Endothelial cell of umbilical vein (primary cell): Measurements from ENCODE around the gene SOHLH1. TPM values are rescaled to one million over a fixed set of nuclear protein-coding genes. Genes with fewer than 3 reads are reported as not detected.

Source experiments
- BruUV-seq: library from RNA; stranded (reverse); fragments of 400-500 nt; replicated peaks from 2 replicates; lab custom pipeline; 2021; lab: Mats Ljungman, UMichigan
- CTCF ChIA-PET: fragments of 300-600, 350-600 bp; sonication (Branson Sonifier 250); formaldehyde crosslinking; loops from one replicate; lab custom pipeline; 2021; ENCODE audit warnings: antibody characterized with exemption, inconsistent platforms; lab: Charles Lee
- POLR2A ChIA-PET: fragments of 300-600, 350-600 bp; sonication (Branson Sonifier 250); formaldehyde crosslinking; loops from one replicate; lab custom pipeline; 2021; ENCODE audit warnings: antibody characterized with exemption, inconsistent platforms; lab: Charles Lee
- DNase-seq: peaks from one replicate; pipeline ENCODE4 v3.0.0-alpha.2; 2011; ENCODE audit warnings: low read depth, low spot score
- FAIRE-seq: peaks from 2 replicates; lab custom pipeline; 2011; peaks lifted over from hg19 to GRCh38; lab: Jason Lieb, UNC
- H2AFZ ChIP-seq: 2 replicates; pipeline ENCODE4 v1.6.0; 2012; ENCODE audit warnings: low read depth, low read length, control low read depth, inconsistent platforms
- H3K27ac ChIP-seq: 2 replicates; pipeline ENCODE4 v1.5.1; 2011; ENCODE audit warnings: low read depth, mild to moderate bottlenecking, control low read depth, low read length, moderate library complexity; ENCODE audit not compliant: insufficient read depth
- H3K27me3 ChIP-seq, 2 experiments: 2 replicates each; pipeline versions ENCODE4 v1.6.0 to v1.6.1; 2011; ENCODE audit warnings: low read length in 2 of 2, mixed read lengths in 1 of 2; ENCODE audit not compliant: control insufficient read depth in 2 of 2, insufficient read depth in 2 of 2
- H3K36me3 ChIP-seq, 2 experiments: 2 replicates in 1 of 2; 3 replicates in 1 of 2; pipeline ENCODE4 v1.5.1; 2011; ENCODE audit warnings: low read length in 2 of 2, mild to moderate bottlenecking in 1 of 2, moderate library complexity in 1 of 2; ENCODE audit not compliant: control insufficient read depth in 2 of 2, insufficient read depth in 2 of 2; ENCODE audit errors: extremely low read depth in 1 of 2
- H3K4me1 ChIP-seq: 3 replicates; pipeline ENCODE4 v1.5.1; 2011; ENCODE audit warnings: mild to moderate bottlenecking, low read length; ENCODE audit not compliant: control insufficient read depth, insufficient read depth; ENCODE audit errors: extremely low read depth
- H3K4me2 ChIP-seq: 2 replicates; pipeline ENCODE4 v1.6.1; 2011; ENCODE audit warnings: low read length, control low read depth, mixed read lengths; ENCODE audit not compliant: insufficient read depth
- H3K4me3 ChIP-seq, 3 experiments: fragments of 200-600 bp in 1 of 3; sonication (generic), shearing (Covaris generic) in 1 of 3; replicated peaks in 1 of 3; 2 replicates each; pipeline ENCODE4 v1.5.1; 2011 to 2016; ENCODE audit warnings: control low read depth in 3 of 3, low read length in 3 of 3, mild to moderate bottlenecking in 2 of 3, inconsistent platforms in 1 of 3, low read depth in 1 of 3, moderate library complexity in 1 of 3; ENCODE audit not compliant: insufficient read depth in 1 of 3
- H3K79me2 ChIP-seq: 2 replicates; pipeline ENCODE4 v1.6.0; 2012; ENCODE audit warnings: low read length, inconsistent platforms; ENCODE audit not compliant: control insufficient read depth, insufficient read depth
- H3K9ac ChIP-seq: replicated peaks from 2 replicates; pipeline ENCODE3; 2011; ENCODE audit warnings: low read length, control low read depth; ENCODE audit not compliant: insufficient read depth; ENCODE audit errors: extremely low read depth
- H3K9me1 ChIP-seq: replicated peaks from 3 replicates; pipeline ENCODE4 v1.6.0; 2011; ENCODE audit warnings: mild to moderate bottlenecking, low read length; ENCODE audit not compliant: control insufficient read depth, insufficient read depth; ENCODE audit errors: extremely low read depth
- H3K9me3 ChIP-seq: replicated peaks from 2 replicates; pipeline ENCODE4 v1.5.1; 2012; ENCODE audit warnings: low read length, inconsistent platforms; ENCODE audit not compliant: control insufficient read depth, insufficient read depth
- H4K20me1 ChIP-seq: replicated peaks from 2 replicates; pipeline ENCODE3; 2011; ENCODE audit warnings: mild to moderate bottlenecking, low read length; ENCODE audit not compliant: control insufficient read depth, insufficient read depth; ENCODE audit errors: extremely low read depth
- GATA2 ChIP-seq: IDR thresholded peaks from 2 replicates; pipeline ENCODE4 v1.7.0; 2011; ENCODE audit warnings: low read depth, mild to moderate bottlenecking, moderate library complexity, mixed read lengths, low read length; ENCODE audit not compliant: insufficient read length, insufficient read depth
- MYC ChIP-seq: IDR thresholded peaks from one replicate; pipeline ENCODE4 v1.6.1; 2011; ENCODE audit warnings: mild to moderate bottlenecking, low read depth, low read length
- POLR2A ChIP-seq: IDR thresholded peaks from 2 replicates; pipeline ENCODE4 v1.6.1; 2012; ENCODE audit warnings: low read depth, mild to moderate bottlenecking, control low read depth, low read length
- dilution Hi-C: fragments of 300-500 bp; cut with MboI; formaldehyde crosslinking; loops from one replicate; pipeline ENCODE4 v1.15.0; 2019; ENCODE audit warnings: low sequenced_read_pairs; ENCODE audit not compliant: extremely low pct_ligation_motif_present
- intact Hi-C: fragments of 100-400 bp; cut with micrococcal nuclease; formaldehyde crosslinking; loops from one replicate; pipeline ENCODE4 v1.10.0; 2022
- polyA plus RNA-seq, 4 experiments: library from polyadenylated mRNA; depleted of rRNA in 3 of 4; stranded (reverse) in 3 of 4; unstranded in 1 of 4; fragments of >200 nt; gene quantifications; 2 replicates each; pipeline versions ENCODE4 v1.2.1 to v1.2.3, GENCODE V29; 2011 to 2012; ENCODE audit warnings: missing spikeins in 1 of 4
- total RNA-seq: library from RNA; stranded (reverse); gene quantifications from 2 replicates; pipeline ENCODE4 v1.2.3, GENCODE V29; 2021
- TF ChIP-seq, protein P1 (sequence below), 2 donors: IDR thresholded peaks; 1 replicate in 1 of 2; 2 replicates in 1 of 2; pipeline ENCODE4 v1.5.1; 2011; ENCODE audit warnings: low read length in 2 of 2, mild to moderate bottlenecking in 2 of 2, moderate library complexity in 2 of 2, control low read depth in 1 of 2, inconsistent platforms in 1 of 2, low read depth in 1 of 2; ENCODE audit not compliant: insufficient read depth in 1 of 2; ENCODE audit errors: extremely low read depth in 1 of 2
- TF ChIP-seq, protein P2 (sequence below): IDR thresholded peaks from 2 replicates; pipeline ENCODE4 v1.6.1; 2011; ENCODE audit not compliant: insufficient read depth, insufficient read length

SOHLH1 gene
- total and polyA plus RNA-seq, 2 donors (not counting 3 experiments of a cell fraction or from before 2014, with no cell fraction given): not detected

DNA sequence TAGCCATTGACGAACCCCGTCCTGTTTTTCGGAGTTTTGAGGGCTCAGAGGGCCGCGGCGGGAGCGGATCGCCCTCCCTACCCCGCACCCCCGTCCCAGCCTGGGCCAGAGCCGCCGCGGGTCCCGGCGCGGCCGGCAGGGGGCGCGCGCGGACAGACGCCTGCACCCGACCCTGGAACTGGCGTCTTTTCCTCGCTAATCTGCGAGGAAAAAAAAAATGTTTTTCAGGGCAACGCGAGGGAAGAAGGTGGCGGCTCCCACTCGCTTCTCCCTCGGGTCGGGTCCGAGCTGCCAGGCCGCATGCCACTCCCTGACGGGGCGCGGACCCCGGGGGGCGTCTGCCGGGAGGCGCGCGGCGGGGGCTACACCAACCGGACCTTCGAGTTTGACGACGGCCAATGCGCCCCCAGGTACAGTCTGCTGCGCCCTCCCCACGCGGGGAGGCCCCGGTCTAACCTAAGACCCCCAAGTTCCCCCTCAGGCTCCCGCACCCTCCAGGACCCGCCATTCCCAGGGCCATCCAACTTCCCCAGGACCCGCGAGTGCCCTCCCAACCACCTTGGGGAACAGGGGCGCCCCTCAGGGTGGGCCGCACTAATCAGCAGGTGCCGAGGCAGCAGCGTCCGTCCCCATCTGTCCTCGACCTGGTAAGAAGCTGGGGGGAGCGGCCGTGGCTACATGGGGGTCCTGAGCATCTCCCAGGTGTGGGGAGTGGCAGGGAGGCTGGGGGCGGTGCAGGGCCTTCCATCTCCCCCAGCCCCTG is 2.9 kb upstream of the SOHLH1 start, which contains the start of gene KCNT1:
KCNT1 (plus strand) TSS at position 227 of the 763 bp plus-strand sequence; CDS start at position 301, 74 bp downstream.
- Histone ChIP-seq H2AFZ (no peak within 1 kb of the TSS), H3K36me3 (no peaks in the 10 kb centered on the region), H3K9me3 (no peaks in the 10 kb centered on the region), H4K20me1 (no peaks in the 10 kb centered on the region), H3K4me1 (peaks cover 2% of the 10 kb centered on the region), H3K9ac (no peak within 1 kb of the TSS), H3K9me1 (no peaks in the 10 kb centered on the region), H3K4me2 (no peak within 1 kb of the TSS), H3K27ac (no peak within 1 kb of the TSS), H3K4me3 (no peak within 1 kb of the TSS), H3K79me2 (no peaks in the 10 kb centered on the region), H3K27me3 (peaks cover 0 to 2% of the 10 kb centered on the region in 2 experiments)
- no TSS peak for BruUV-seq
- DNase-seq (peak; percentile 40), FAIRE-seq (peak; percentile 12)
- ChIA-PET POLR2A (no interaction called here), CTCF (interaction anchor here (0.7 kb wide), 1 partner anchor 420 kb away, joined by 3 read pairs; no protein-coding TSS in a partner anchor)
- dilution Hi-C loops (no loop called here), intact Hi-C loops (loop anchor here (2.0 to 5.0 kb wide), 3 partner anchors 35 to 421 kb away; no protein-coding TSS in a partner anchor)
- TF ChIP-seq, protein P1, sequence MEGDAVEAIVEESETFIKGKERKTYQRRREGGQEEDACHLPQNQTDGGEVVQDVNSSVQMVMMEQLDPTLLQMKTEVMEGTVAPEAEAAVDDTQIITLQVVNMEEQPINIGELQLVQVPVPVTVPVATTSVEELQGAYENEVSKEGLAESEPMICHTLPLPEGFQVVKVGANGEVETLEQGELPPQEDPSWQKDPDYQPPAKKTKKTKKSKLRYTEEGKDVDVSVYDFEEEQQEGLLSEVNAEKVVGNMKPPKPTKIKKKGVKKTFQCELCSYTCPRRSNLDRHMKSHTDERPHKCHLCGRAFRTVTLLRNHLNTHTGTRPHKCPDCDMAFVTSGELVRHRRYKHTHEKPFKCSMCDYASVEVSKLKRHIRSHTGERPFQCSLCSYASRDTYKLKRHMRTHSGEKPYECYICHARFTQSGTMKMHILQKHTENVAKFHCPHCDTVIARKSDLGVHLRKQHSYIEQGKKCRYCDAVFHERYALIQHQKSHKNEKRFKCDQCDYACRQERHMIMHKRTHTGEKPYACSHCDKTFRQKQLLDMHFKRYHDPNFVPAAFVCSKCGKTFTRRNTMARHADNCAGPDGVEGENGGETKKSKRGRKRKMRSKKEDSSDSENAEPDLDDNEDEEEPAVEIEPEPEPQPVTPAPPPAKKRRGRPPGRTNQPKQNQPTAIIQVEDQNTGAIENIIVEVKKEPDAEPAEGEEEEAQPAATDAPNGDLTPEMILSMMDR (IDR thresholded peaks at IDR 0.05; ENCODE audit: extremely low read depth in 1 of 2, insufficient read depth in 1 of 2, low read depth in 1 of 2, low read length in 2 of 2): peak; percentile 73 to 90
- TF ChIP-seq GATA2: no peak
- no peak for TF ChIP-seq POLR2A
- TF ChIP-seq, protein P2, sequence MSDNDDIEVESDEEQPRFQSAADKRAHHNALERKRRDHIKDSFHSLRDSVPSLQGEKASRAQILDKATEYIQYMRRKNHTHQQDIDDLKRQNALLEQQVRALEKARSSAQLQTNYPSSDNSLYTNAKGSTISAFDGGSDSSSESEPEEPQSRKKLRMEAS: no peak
- TF ChIP-seq MYC: no peak
